ENCODE results near the gene SCNN1A.

- TF ChIP-seq POLR2A (IDR thresholded peaks at IDR 0.05) (no peak), CTCF (IDR thresholded peaks at IDR 0.05) (no peak)
Observed at GRCh38 chr12:6330192-6330591, 45.2 kb downstream of the SCNN1A start.
